IPS-18c (cell line): ENCODE results near the gene TAF4.

ENCODE experiments used
- H3K4me3 ChIP-seq: 2 replicates; pipeline ENCODE4 v1.7.0; 2013; ENCODE audit warnings: low read depth, mild to moderate bottlenecking, low read length, moderate library complexity; ENCODE audit not compliant: insufficient read depth
- H3K9me3 ChIP-seq: one replicate; pipeline ENCODE4 v1.6.1; 2013; ENCODE audit warnings: mild to moderate bottlenecking, low read length, moderate library complexity; ENCODE audit not compliant: control insufficient read depth, insufficient read depth

TAF4 gene

DNA sequence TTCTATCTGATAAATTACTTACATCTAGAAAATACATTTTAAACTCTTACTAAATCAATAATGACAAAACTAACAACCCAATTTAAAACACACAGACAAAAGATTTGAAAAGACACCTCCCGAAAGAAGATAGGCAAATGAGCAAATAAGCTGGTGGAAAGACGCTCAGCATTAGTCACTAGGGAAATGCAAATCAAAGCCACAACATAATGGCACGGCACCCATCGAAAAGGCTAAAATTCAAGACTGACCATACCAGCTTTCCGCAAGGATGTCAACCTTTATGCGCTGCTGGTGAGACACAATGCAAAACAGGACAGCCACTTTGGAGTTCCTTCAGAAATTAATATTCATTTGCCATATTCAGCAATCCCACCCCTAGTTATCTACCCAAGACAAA is 25.9 kb downstream of the TAF4 start:
- peaks cover 2% of the 10 kb centered on the region for H3K9me3 ChIP-seq
- H3K4me3 ChIP-seq = no peak overlapping the region

DNA sequence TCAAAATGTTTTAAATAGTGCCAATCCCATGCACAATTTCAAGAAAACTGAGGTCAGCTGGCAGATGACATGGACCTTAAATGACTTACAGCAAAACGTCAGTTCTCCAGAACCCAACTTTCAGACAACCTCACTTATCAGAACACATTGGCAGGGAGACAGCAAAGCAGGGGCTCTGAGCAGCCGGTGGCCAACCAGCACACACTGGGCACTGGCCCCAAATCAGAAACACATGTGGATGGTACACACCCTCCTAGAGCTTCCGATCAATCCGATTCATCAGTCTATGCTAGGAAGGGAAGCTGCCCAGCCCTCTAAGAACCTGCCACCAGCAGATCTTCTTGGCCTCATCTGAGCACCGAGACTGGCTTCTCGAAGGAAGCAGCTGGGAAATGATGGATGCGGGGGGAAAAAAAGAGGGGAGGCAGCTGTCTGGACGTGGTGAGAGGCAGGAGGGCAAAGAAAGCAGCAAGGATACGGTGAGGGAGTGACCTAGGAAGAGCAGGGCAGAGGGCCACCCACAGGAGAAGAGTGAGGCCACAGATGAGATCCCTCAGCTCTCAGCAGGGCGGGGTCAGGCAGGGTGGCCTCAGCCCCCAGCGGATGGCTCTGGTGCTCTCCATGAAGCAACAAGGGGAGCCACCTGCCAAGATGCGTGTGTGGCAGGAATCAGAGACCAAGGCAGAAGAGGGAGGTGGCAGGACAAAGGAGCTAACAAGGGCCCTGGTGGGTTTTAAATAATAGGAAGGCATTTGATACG is 32.9 kb downstream of the TAF4 start:
- H3K4me3 ChIP-seq = no peak overlapping the region

DNA sequence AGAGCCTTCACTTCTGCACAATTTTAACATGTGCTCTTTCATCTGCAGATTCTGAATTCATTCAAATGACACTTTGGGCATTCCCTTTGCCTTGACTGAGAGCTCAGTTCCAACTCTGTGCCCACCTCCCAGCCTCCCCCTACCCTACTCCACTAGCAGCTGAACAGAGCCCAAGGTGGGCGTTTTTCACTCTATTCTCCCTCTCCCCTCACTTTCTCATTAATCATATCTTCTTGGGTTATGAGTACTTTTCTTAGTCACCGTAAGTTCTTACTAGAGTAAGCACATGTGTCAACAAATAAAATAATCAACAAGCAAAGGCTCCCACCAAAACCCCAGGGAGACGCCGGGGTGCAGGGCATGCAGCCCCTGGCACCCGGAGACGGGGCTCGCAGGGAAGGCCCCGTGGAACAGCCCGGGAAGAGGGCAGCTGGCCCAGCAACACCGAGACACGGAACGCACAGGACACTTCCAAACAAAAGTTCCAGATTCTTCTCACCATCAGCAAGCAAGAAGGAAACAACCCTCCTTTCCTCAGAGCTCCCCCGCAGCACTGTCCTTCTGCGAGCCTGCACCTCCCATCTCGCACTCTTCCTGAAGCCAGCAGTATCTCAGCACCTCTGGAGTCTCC is 34.1 kb downstream of the TAF4 start:
- Histone ChIP-seq H3K4me3 (no peak overlapping the region), H3K9me3 (peaks cover 2% of the 10 kb centered on the region)

More for the DNA sequence above, 32.9 kb downstream of the TAF4 start:
- H3K9me3 ChIP-seq = peaks cover 2% of the 10 kb centered on the region

DNA sequence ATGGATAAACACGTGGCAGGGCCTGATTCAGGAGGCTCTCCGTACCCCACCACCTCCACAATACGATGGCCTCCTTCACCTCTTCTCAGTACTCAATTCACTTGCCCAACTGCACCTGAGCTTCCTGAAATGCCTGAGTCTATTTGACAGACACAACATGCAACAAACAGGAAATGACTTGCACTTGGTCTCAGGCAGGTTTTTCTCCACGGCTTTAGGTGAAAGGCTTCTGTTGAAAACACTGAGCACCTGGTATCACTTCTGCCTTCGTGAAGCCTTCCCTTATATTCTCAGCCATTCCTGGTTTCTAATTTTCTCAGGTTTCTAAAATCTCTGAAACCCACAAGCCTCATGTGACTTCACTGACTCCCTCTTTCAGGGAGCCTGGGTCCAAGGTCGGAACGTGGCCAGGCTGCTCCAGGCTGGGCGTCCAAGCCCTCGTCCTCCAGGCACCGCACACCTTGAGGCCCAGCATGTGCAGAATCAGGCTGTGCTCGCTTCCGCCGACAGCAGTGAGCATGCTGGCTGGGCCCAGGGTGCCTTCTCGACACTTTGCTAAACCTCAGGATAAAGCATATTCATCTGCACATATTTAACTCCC is 34.7 kb downstream of the TAF4 start:
- Histone ChIP-seq H3K4me3 (no peak overlapping the region), H3K9me3 (peaks cover 2% of the 10 kb centered on the region)

DNA sequence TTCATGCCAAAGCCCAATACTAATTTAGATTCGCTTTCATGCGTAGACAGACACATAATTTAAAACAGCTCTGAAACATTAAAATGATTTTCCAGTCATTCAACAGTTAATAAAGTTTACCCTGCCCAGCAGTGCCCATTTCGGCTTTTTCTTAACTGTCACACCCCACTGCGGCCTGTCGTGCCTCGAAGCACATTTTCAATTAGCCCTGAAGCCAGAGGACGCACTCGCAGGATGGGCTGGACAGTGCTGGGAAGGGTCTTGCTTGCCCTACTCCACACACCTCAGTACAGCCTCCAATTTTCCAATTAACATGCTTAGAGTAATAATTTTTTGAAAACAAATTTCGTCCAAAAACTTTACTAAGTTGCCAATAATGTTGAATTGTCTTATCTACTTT is 35.3 kb downstream of the TAF4 start:
- Histone ChIP-seq H3K4me3 (no peak overlapping the region), H3K9me3 (peaks cover 2% of the 10 kb centered on the region)

DNA sequence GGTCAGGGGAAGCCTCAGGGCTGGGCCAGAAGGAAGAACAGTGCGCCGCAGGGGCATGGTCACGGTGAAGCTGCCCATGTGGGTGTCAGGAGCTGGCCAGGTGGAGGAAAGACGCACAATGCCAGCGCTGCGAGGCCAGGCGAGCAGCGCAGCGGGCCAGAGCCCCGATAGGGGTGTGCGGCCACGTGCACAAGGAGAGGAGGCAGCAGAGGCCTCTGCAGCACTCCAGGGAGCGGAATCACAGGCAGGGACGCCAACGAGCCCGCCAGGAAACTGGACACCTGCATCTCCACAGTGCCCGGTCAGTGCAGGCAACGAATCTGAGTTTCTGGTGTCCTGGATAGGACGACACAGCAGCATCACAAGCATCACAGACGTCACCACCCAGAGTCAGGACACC is 35.7 kb downstream of the TAF4 start:
- Histone ChIP-seq H3K9me3 (peaks cover under 1% of the 10 kb centered on the region), H3K4me3 (no peak overlapping the region)

DNA sequence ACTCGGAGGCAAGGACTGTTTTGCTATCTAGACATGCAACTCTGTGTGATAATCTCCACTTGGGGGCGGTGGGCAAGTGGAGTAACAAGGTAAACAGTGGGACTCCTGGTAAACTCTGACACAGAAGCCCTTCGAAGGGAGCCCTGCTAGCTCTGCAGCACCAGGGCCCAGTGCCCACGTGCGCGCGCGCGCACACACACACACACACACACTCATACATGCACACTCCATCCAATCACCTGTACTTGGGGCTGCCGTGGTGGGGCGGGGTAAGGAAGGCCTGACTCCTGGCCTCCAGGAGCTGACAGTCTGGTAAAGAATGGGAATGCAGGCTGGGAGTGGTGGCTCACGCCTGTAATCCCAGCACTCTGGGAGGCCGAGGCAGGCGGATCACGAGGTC is 36.4 kb downstream of the TAF4 start:
- Histone ChIP-seq H3K4me3 (no peak overlapping the region), H3K9me3 (no peaks in the 10 kb centered on the region)

DNA sequence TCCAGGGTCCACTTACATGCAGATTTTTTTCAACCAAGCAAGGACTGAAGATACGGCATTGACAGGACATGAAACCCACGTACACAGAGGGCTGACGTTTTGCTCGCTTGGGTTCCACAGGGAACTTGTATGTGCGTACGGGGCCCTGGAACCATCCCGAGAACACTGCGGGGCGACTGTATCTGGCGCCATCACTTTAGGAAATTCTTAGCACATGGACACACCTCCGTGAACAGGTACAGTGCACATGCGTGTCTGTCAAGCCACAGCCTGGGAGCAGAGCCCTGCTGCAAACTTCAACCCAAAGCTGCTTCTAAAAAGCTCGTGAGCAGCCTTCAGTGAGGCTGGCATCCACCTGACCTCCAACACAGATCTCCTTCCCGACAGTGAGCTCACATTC is 37.3 kb downstream of the TAF4 start:
- H3K9me3 ChIP-seq = no peaks in the 10 kb centered on the region
- no peak overlapping the region for H3K4me3 ChIP-seq

DNA sequence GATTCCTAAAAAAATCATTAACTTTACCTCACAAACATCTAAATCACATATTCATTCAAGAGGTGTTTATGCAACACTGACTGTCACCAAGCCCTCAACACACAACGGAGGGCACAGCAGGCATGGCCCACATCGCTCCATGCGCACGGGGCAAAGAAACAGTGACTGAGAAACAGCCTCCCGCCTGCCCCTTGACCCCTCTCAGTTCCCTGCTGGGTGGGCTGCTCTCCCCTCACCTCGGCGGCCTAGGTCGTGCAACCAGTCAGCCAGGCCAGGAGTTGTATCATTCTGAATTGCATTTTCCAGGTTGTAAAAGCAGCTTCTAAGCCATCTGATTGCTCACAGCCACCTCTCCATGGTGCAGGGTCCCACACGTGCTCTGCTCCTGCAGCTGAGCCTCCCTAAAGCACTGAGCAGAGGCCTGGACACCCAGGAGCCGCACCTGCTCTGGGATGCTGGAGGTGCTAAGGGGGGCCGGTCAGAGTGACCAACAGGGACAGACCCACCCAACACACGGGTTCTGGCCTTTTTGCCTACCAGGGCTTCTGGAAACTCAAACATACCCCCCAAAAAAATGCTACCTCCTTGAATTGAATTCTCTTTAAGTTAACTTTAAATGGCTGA is 37.9 kb downstream of the TAF4 start:
- no peaks in the 10 kb centered on the region for H3K9me3 ChIP-seq
- H3K4me3 ChIP-seq = no peak overlapping the region

DNA sequence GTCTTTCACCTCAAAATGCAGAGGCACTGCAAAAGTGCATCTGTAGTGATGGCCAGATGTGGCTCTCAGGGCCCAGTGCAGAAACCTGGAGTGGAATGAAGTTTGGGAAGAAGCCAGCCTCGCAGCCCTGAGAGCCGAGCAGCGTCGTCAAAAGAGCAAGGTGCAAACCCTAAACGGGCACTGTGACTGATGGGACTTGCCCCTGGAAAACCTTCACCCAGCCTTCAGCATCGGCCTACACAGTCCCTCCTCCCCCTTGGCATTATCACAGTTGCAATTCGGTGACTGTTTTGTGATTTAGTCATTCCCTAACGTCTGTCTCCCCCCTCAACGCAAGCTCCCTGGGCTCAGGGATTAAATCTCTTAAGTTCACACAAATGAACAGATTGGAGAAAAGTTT is 38.6 kb downstream of the TAF4 start:
- H3K4me3 ChIP-seq = no peak overlapping the region
- no peaks in the 10 kb centered on the region for H3K9me3 ChIP-seq

DNA sequence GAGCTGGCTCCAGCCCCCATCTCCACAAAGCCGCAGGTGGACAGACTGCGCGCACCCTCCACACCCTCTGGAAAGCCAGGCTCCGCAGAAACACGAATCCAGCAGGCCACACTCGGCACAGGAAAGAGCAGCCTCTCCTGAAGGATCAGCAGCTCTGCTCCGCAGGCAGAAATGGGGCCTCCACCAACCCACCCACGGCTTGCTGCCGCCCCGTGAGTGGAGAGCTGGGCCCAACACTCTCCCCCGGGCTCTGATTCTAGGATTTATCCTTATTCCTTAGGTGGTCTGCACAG is 39.2 kb downstream of the TAF4 start:
- H3K9me3 ChIP-seq = no peaks in the 10 kb centered on the region
- H3K4me3 ChIP-seq = no peak overlapping the region

DNA sequence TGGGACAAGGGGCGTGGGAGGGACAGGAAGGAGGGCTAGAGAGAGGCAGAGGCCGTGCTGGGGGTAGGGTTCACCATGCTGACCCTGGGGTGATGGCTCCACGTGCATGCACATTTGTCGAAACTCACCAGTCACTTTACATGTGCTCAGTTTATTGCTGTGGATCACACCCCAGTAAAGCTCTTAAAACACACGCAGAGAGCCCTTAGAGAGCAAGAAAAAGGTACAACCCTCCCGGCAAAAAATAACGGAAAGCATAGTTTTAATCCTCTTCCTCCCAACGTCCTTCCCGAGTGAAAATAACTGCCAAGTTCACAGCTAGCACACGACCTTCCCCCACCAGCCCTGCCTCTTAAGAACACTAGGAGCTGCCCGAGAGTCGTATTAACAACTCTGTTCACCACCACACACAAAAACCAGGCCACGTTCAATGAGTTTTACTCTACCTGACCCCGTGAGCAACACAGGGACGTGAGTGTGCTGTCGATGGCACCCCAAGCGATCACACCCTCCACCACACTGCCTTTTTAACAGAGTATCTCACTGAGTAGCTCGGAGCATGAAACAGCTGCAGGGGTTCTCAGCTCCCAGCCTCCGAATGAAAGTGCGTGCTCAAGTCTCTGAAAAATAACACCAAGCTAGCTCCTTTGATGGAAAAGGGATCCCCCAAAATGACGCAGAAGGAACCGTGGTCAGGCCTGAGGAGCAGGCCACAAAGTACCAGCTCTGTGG is 39.7 kb downstream of the TAF4 start:
- H3K4me3 ChIP-seq = no peak overlapping the region
- H3K9me3 ChIP-seq = no peaks in the 10 kb centered on the region

DNA sequence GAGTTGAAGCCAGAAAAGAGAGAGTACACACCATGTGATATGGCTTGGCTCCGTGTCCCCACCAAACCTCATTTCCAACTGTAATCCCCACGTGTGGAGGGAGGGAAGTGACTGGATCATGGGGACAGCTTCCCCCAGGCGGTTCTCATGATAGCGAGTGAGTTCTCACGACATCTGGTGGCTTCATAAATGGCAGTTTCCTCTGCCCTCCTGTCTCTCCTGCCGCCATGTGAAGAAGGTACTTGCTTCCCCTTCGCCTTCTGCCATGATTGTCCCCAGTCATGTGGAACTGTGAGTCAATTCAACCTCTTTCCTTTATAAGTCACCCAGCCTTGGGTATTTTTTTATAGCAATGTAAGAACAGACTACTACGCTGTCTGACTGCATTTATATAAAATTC is 40.3 kb downstream of the TAF4 start:
- H3K9me3 ChIP-seq = no peaks in the 10 kb centered on the region
- no peak overlapping the region for H3K4me3 ChIP-seq

DNA sequence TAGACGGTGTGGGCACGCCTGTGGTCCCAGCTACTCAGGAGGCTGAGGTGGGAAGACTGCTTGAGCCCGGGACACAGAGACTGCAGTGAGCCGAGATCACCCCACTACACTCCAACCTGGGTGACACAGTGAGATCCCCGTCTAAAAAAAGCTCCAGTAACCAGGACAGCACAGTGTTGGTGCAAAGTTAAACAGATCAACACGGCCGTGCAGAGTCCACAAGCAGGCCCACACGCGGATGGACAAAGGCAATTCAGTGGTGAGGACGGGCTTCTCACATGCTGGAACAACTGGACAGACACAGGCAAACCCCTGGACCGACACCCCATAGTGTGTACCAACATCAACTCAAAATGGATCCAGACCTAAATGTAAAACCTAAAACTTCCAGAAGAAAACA is 41.7 kb downstream of the TAF4 start:
- no peaks in the 10 kb centered on the region for H3K9me3 ChIP-seq
- H3K4me3 ChIP-seq = no peak overlapping the region

DNA sequence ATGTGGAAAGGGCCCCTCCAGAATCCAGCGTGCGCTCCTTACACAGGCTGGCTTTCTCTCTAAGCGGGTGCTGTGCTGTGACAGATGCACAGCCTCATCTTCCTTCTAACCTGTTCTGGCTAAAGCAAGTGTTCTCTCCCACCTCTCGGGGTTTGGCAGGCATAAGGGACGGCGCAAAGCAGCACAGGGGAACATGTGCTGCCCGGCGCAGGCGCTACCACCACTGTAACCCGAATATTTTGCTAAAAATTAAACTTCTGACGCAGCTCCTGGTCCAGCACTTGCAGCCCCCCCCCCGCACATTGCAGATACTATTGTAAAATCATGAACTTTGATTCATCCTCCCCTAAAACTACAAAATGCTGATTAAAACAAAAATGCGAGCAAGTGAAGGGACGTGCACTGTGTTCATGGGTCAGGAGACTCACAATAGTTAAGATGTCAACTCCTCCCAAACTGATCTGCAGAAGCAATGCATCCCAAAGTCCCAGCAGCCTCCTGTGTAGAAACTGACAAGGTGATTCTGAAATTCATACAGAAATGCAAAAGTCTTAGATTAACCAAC is 43.0 kb downstream of the TAF4 start:
- Histone ChIP-seq H3K9me3 (no peaks in the 10 kb centered on the region), H3K4me3 (no peak overlapping the region)

DNA sequence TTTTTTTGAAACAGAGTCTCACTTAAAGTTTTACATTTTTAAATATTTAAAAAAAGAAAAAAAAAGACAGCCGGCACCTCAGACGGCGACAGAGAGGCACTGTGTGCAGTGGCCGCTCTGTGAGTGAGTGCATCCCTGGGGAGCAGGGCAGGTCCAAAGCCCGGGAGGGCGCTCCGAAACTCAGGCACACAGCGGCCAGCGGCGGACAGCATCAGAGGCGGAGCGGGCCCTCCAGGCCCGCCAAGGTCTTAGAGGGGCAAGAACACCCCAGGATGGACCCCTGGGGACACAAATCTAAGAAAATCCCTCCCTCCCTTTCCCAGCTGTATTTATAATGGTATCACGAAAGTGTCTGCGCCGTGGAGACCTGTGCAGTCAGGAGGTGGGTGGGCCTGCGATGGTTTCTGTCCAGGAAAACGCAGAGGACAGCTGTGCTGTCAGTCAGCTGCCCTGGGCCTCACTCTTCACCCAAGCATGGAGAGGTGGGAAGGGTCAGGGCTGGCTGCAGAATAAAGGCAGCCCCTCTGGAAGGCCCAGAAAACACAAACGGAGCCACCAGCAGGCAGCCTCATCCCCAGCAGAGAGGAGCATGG is 43.8 kb downstream of the TAF4 start:
- H3K4me3 ChIP-seq = no peak overlapping the region

More for the DNA sequence above, 43.8 kb downstream of the TAF4 start:
- H3K9me3 ChIP-seq = no peaks in the 10 kb centered on the region
